ENCODE measurements around the gene UBXN2A. TPM values are rescaled to one million over a fixed set of nuclear protein-coding genes. Genes with fewer than 3 reads are reported as not detected.
"Not testable (repeated sequence)": the region's sequence is repeated elsewhere in the genome, so short reads cannot be mapped to it uniquely, and the experiment has no call there.

Gene UBXN2A
- total RNA-seq, 2 experiments from 2014 or later: 13.0 to 14.3 TPM

GRCh38 chr2:23994567-23994966 is 54.3 kb downstream of the UBXN2A start:
- Mint-ChIP-seq H3K36me3 (ENCODE audit: low read depth) (peaks cover 2% of the 10 kb centered on the region), H3K9me3 (ENCODE audit: insufficient read depth) (no peaks in the 10 kb centered on the region), H3K27me3 (ENCODE audit: low read depth) (no peaks in the 10 kb centered on the region), H3K4me3 (no peak overlapping the region), H3K4me1 (ENCODE audit: low read depth) (no peaks in the 10 kb centered on the region), H3K27ac (no peak overlapping the region)
- ATAC-seq: no peak
- ChIA-PET CTCF (no interaction called here), POLR2A (no interaction called here)
- DNase-seq: no peak

GRCh38 chr2:24007693-24008092 is 67.4 kb downstream of the UBXN2A start:
- ATAC-seq (no peak), DNase-seq (no peak)
- Mint-ChIP-seq H3K36me3 (ENCODE audit: low read depth) (no peaks in the 10 kb centered on the region), H3K4me3 (no peak overlapping the region), H3K4me1 (ENCODE audit: low read depth) (peaks cover 11% of the 10 kb centered on the region), H3K9me3 (ENCODE audit: insufficient read depth) (no peaks in the 10 kb centered on the region), H3K27ac (no peak overlapping the region), H3K27me3 (ENCODE audit: low read depth) (peaks cover 33% of the 10 kb centered on the region)
- ChIA-PET CTCF (no interaction called here), POLR2A (no interaction called here)

- DNase-seq: no peak
- ChIA-PET CTCF (no interaction called here), POLR2A (no interaction called here)
- Mint-ChIP-seq H3K27me3 (ENCODE audit: low read depth) (peaks cover 35% of the 10 kb centered on the region), H3K36me3 (ENCODE audit: low read depth) (no peaks in the 10 kb centered on the region), H3K4me1 (ENCODE audit: low read depth) (peaks cover 11% of the 10 kb centered on the region), H3K9me3 (ENCODE audit: insufficient read depth) (no peaks in the 10 kb centered on the region), H3K27ac (no peak overlapping the region), H3K4me3 (no peak overlapping the region)
- ATAC-seq: no peak
Observed at GRCh38 chr2:24008672-24009366, 68.6 kb downstream of the UBXN2A start.

- ChIA-PET POLR2A (no interaction called here), CTCF (no interaction called here)
- no peak overlapping the region for H3K27ac Mint-ChIP-seq
- H3K9me3 Mint-ChIP-seq (ENCODE audit: insufficient read depth): no peaks in the 10 kb centered on the region
- H3K4me1 Mint-ChIP-seq (ENCODE audit: low read depth): peaks cover 11% of the 10 kb centered on the region
- ATAC-seq: no peak
- H3K4me3 Mint-ChIP-seq: no peak overlapping the region
- DNase-seq: no peak
- H3K36me3 Mint-ChIP-seq (ENCODE audit: low read depth): no peaks in the 10 kb centered on the region
- H3K27me3 Mint-ChIP-seq (ENCODE audit: low read depth): peaks cover 35% of the 10 kb centered on the region
Observed at GRCh38 chr2:24009367-24009679, 69.1 kb downstream of the UBXN2A start.

- H3K27ac Mint-ChIP-seq: no peak within 1 kb of the TSS
- ATAC-seq: peak; percentile 66
- H3K9me3 Mint-ChIP-seq (ENCODE audit: insufficient read depth): no peaks in the 10 kb centered on the region
- POLR2A ChIA-PET: no interaction called here
- no peak for DNase-seq
- CTCF ChIA-PET: interaction anchor here (1.3 kb wide), 1 partner anchor 82 kb away, joined by 4 read pairs; no protein-coding TSS in a partner anchor
- peaks cover 11% of the 10 kb centered on the region for H3K4me1 Mint-ChIP-seq (ENCODE audit: low read depth)
- no peaks in the 10 kb centered on the region for H3K36me3 Mint-ChIP-seq (ENCODE audit: low read depth)
- H3K27me3 Mint-ChIP-seq (ENCODE audit: low read depth): peaks cover 35% of the 10 kb centered on the region
- H3K4me3 Mint-ChIP-seq: no peak within 1 kb of the TSS
Observed at GRCh38 chr2:24009680-24010476, 69.6 kb downstream of the UBXN2A start, which contains the start of gene MFSD2B. Gene MFSD2B, plus strand, starts transcription at chr2:24010085. Its CDS starts 12 bp downstream, at chr2:24010097.

GRCh38 chr2:24010477-24011249 is 70.4 kb downstream of the UBXN2A start:
- ATAC-seq: no peak
- Mint-ChIP-seq H3K9me3 (ENCODE audit: insufficient read depth) (no peaks in the 10 kb centered on the region), H3K4me1 (ENCODE audit: low read depth) (peaks cover 11% of the 10 kb centered on the region), H3K4me3 (no peak overlapping the region), H3K27me3 (ENCODE audit: low read depth) (peaks cover 35% of the 10 kb centered on the region), H3K27ac (no peak overlapping the region), H3K36me3 (ENCODE audit: low read depth) (no peaks in the 10 kb centered on the region)
- ChIA-PET CTCF (interaction anchor here (1.3 to 1.4 kb wide), 2 partner anchors 74 to 83 kb away, joined by 4 to 7 read pairs; partner anchors contain the start of gene TP53I3), POLR2A (no interaction called here)
- DNase-seq: no peak

- ChIA-PET CTCF (interaction anchor here (1.4 kb wide), 1 partner anchor 73 kb away, joined by 7 read pairs; the partner anchor contains the start of gene TP53I3), POLR2A (interaction anchor here (0.8 to 0.9 kb wide), 2 partner anchors 18 to 65 kb away, joined by 3 to 4 read pairs; partner anchors contain the start of gene SF3B6)
Observed at GRCh38 chr2:24011250-24012104, 71.2 kb downstream of the UBXN2A start.

GRCh38 chr2:24012521-24013188 is 72.4 kb downstream of the UBXN2A start:
- H3K36me3 Mint-ChIP-seq (ENCODE audit: low read depth): no peaks in the 10 kb centered on the region
- DNase-seq (no peak), ATAC-seq (no peak)
- ChIA-PET POLR2A (no interaction called here), CTCF (no interaction called here)
- H3K27ac Mint-ChIP-seq: no peak overlapping the region
- H3K27me3 Mint-ChIP-seq (ENCODE audit: low read depth): peaks cover 33% of the 10 kb centered on the region
- H3K4me1 Mint-ChIP-seq (ENCODE audit: low read depth): peaks cover 11% of the 10 kb centered on the region
- H3K9me3 Mint-ChIP-seq (ENCODE audit: insufficient read depth): no peaks in the 10 kb centered on the region
- no peak overlapping the region for H3K4me3 Mint-ChIP-seq

More at GRCh38 chr2:24011250-24012104, 71.2 kb downstream of the UBXN2A start:
- H3K27ac Mint-ChIP-seq: no peak overlapping the region
- H3K27me3 Mint-ChIP-seq (ENCODE audit: low read depth): peaks cover 35% of the 10 kb centered on the region
- no peaks in the 10 kb centered on the region for H3K36me3 Mint-ChIP-seq (ENCODE audit: low read depth)
- ATAC-seq (no peak), DNase-seq (no peak)
- H3K4me3 Mint-ChIP-seq: no peak overlapping the region
- peaks cover 11% of the 10 kb centered on the region for H3K4me1 Mint-ChIP-seq (ENCODE audit: low read depth)
- H3K9me3 Mint-ChIP-seq (ENCODE audit: insufficient read depth): no peaks in the 10 kb centered on the region

GRCh38 chr2:24014902-24015301 is 74.6 kb downstream of the UBXN2A start:
- DNase-seq; H3K36me3 Mint-ChIP-seq (ENCODE audit: low read depth); H3K27ac Mint-ChIP-seq; ATAC-seq; H3K4me3 Mint-ChIP-seq; CTCF ChIA-PET; H3K9me3 Mint-ChIP-seq (ENCODE audit: insufficient read depth): not testable (repeated sequence)
- POLR2A ChIA-PET: interaction anchor here (1.0 kb wide), 1 partner anchor 66 kb away, joined by 3 read pairs; no protein-coding TSS in a partner anchor
- Mint-ChIP-seq H3K27me3 (ENCODE audit: low read depth) (peaks cover 18% of the 10 kb centered on the region), H3K4me1 (ENCODE audit: low read depth) (peaks cover 11% of the 10 kb centered on the region)

GRCh38 chr2:24015562-24016375 is 75.5 kb downstream of the UBXN2A start:
- ATAC-seq: no peak
- CTCF ChIA-PET: no interaction called here

More at GRCh38 chr2:24015562-24016375, 75.5 kb downstream of the UBXN2A start:
- Mint-ChIP-seq H3K4me1 (ENCODE audit: low read depth) (peaks cover 10% of the 10 kb centered on the region), H3K27me3 (ENCODE audit: low read depth) (peaks cover 16% of the 10 kb centered on the region), H3K36me3 (ENCODE audit: low read depth) (no peaks in the 10 kb centered on the region), H3K4me3 (no peak overlapping the region), H3K27ac (no peak overlapping the region), H3K9me3 (ENCODE audit: insufficient read depth) (no peaks in the 10 kb centered on the region)
- DNase-seq: no peak
- POLR2A ChIA-PET: interaction anchor here (1.0 kb wide), 1 partner anchor 65 kb away, joined by 3 read pairs; no protein-coding TSS in a partner anchor

Data from activated CD8-positive, alpha-beta T cell treated with anti-CD3 and anti-CD28 coated beads, Interleukin-2, amount 10 ng/mL, durations not matched to agents 7 days and 5 days (primary cell).